ENCODE measurements around the gene PPM1B.
"Not testable (repeated sequence)": the region's sequence is repeated elsewhere in the genome, so short reads cannot be mapped to it uniquely, and the experiment has no call there.

PPM1B gene

DNA sequence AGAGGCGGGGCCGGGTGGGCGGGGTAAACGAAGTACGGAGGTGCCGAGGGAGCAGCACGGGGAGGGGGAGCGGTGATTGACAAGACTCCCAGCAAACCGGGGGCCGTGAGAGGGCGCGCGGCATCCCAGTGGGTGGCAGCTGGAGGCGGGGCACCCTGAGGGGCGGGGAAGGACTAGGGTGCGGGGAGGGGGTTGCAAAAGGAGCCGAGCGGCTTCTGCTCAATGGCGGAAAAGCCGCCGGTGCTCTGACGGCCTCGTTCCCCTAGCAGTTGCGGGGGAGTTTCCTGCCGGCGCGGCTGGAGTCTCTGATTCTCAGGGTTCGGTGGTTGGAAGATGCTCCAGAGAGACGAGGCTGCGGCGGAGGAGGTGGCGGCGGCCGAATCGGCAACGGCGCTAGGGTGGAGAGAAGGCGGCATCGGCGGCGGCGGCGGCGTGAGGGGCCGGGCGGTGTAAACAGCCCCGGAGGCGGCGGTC, at the start of gene PPM1B:
TSS of gene PPM1B (plus strand) at position 195 of the 474 bp plus-strand sequence. CDS start 32,325 bp downstream, outside the sequence.
- Histone ChIP-seq H3K27ac (ENCODE audit: low read length) (peak within 1 kb of the TSS; percentile 95), H3K36me3 (ENCODE audit: control insufficient read depth, low read depth, low read length) (no peaks in the 10 kb centered on the region), H3K9ac (ENCODE audit: low read length) (peak within 1 kb of the TSS; percentile 85), H3K27me3 (ENCODE audit: control insufficient read depth, insufficient read depth, low read length) (no peaks in the 10 kb centered on the region), H3K9me3 (ENCODE audit: control insufficient read depth, low read depth, low read length) (peaks cover 8% of the 10 kb centered on the region), H3K4me1 (ENCODE audit: control insufficient read depth, low read depth, low read length) (peaks cover 10% of the 10 kb centered on the region), H3K4me3 (ENCODE audit: low read length) (peak within 1 kb of the TSS; percentile 98)

DNA sequence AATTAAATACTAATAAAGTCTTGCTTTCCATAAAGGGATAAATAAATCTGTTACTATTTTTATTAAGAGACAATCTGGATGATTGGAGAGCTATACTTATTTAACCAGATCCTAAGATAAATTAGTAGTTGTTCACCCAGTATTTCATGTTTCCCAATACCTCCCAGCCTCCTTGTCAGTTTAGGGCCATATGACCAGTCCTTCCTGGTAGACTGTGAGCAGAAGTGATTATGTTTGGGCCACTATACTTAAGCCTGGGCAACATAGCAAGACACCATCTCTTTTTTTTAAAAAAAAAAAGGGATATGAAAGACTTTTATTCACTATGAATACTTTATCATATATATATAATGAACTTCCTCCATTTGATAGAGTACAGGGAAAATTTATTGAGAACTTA, 48.8 kb upstream of the PPM1B start:
- peaks cover 3% of the 10 kb centered on the region for H3K4me1 ChIP-seq (ENCODE audit: control insufficient read depth, low read depth, low read length)
- no peak overlapping the region for H3K4me3 ChIP-seq (ENCODE audit: low read length)
- H3K9me3 ChIP-seq (ENCODE audit: control insufficient read depth, low read depth, low read length), result no peaks in the 10 kb centered on the region
- H3K9ac ChIP-seq (ENCODE audit: low read length), result no peak overlapping the region
- no peaks in the 10 kb centered on the region for H3K36me3 ChIP-seq (ENCODE audit: control insufficient read depth, low read depth, low read length)
- no peaks in the 10 kb centered on the region for H3K27me3 ChIP-seq (ENCODE audit: control insufficient read depth, insufficient read depth, low read length)
- no peak overlapping the region for H3K27ac ChIP-seq (ENCODE audit: low read length)

DNA sequence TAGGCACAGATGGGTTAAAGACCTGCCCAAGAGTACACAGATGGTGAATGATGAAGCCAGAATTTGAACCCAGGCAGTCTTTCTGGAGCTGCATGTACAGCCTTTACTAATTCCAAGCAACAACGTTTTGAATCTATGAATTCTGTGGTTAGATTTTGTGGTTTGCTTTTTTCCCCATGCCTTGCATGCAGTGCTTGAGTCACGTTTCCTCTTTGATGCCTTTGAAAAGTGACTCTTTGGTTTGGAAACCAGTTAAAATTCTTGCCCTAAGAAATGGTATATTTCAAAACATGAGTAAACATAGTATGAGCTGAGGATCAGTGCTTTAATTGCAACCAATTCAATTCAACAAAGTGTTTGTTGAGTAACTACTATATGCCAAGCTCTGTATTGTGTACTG, 48.2 kb upstream of the PPM1B start:
- Histone ChIP-seq H3K4me3 (ENCODE audit: low read length) (no peak overlapping the region), H3K9ac (ENCODE audit: low read length) (no peak overlapping the region), H3K9me3 (ENCODE audit: control insufficient read depth, low read depth, low read length) (no peaks in the 10 kb centered on the region), H3K4me1 (ENCODE audit: control insufficient read depth, low read depth, low read length) (peaks cover 5% of the 10 kb centered on the region), H3K36me3 (ENCODE audit: control insufficient read depth, low read depth, low read length) (no peaks in the 10 kb centered on the region), H3K27me3 (ENCODE audit: control insufficient read depth, insufficient read depth, low read length) (no peaks in the 10 kb centered on the region), H3K27ac (ENCODE audit: low read length) (no peak overlapping the region)

DNA sequence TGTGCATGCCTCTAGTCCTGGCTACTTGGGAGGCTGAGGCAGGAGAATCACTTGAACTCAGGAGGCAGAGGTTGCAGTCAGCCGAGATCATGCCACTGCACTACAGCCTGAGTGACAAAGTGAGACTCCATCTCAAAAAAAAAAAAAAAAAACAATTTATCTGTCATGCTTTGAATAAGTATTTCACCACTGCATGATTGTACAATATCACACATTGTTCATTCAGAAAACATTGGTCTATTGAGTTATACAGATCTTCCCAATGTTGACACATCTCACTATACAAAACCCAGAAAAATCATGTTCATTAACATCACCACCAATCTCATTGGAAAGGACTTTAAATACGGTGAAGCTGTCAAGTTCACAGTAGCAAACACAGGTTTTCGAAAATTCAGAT, 46.8 kb upstream of the PPM1B start:
- H3K9ac ChIP-seq (ENCODE audit: low read length), result no peak overlapping the region
- no peak overlapping the region for H3K4me3 ChIP-seq (ENCODE audit: low read length)
- H3K4me1 ChIP-seq (ENCODE audit: control insufficient read depth, low read depth, low read length), result peaks cover 5% of the 10 kb centered on the region
- no peak overlapping the region for H3K27ac ChIP-seq (ENCODE audit: low read length)
- no peaks in the 10 kb centered on the region for H3K27me3 ChIP-seq (ENCODE audit: control insufficient read depth, insufficient read depth, low read length)
- H3K9me3 ChIP-seq (ENCODE audit: control insufficient read depth, low read depth, low read length), result no peaks in the 10 kb centered on the region
- no peaks in the 10 kb centered on the region for H3K36me3 ChIP-seq (ENCODE audit: control insufficient read depth, low read depth, low read length)

DNA sequence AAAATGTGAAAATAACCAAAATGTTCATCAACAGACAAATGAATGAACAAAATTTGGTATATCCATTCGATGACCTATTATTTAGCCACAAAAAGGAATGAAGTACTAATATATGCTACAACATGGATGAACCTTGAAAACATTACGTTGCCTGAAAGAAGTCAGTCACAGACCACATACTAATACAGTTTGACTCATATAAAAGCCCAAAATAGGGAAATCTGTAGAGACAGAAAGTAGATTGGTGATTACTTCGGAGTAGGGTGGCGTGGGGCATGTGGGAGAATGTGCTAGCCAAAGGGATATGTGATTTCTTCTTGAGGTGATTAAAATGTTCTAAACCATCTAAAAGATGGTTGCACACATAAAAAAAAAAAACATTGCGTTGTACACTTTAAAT, 44.2 kb upstream of the PPM1B start:
- Histone ChIP-seq H3K27me3 (ENCODE audit: control insufficient read depth, insufficient read depth, low read length) (no peaks in the 10 kb centered on the region), H3K4me3 (ENCODE audit: low read length) (no peak overlapping the region)

DNA sequence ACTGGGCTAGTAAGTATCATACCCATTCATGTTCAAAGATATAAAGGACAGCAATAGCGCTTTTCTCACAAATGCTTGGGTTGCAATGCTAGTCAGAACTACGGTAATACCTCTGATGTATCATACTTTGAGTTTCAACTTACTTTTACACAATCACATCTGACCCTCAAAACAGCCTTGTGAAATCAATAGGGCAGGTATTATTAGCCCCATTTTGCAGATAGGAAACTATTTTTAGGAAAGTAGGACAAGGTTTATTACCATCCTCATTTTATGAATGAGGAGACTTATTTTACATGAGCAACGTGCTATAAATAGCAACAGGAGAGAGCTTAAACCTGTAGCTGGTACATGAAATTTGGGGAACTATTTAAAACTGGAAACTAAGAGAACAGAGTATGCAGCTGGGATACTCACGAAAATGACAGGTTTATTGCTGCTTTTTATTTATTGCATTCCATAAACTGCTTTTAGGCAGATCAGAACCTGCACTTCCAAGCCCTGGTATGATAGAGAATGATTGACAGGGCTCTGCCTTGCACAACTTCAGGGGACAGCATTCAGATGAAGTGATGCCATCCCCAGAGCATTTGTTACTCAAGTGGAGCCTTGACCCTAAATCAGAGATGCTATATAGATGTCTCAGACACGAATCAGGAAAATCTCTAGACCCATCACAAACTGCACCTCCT, 42.4 kb upstream of the PPM1B start:
- no peak overlapping the region for H3K9ac ChIP-seq (ENCODE audit: low read length)
- H3K36me3 ChIP-seq (ENCODE audit: control insufficient read depth, low read depth, low read length), result no peaks in the 10 kb centered on the region
- no peaks in the 10 kb centered on the region for H3K9me3 ChIP-seq (ENCODE audit: control insufficient read depth, low read depth, low read length)
- peaks cover 19% of the 10 kb centered on the region for H3K4me1 ChIP-seq (ENCODE audit: control insufficient read depth, low read depth, low read length)
- no peak overlapping the region for H3K27ac ChIP-seq (ENCODE audit: low read length)
- no peaks in the 10 kb centered on the region for H3K27me3 ChIP-seq (ENCODE audit: control insufficient read depth, insufficient read depth, low read length)
- H3K4me3 ChIP-seq (ENCODE audit: low read length), result no peak overlapping the region

More for the DNA sequence above, 44.2 kb upstream of the PPM1B start:
- H3K36me3 ChIP-seq (ENCODE audit: control insufficient read depth, low read depth, low read length), result no peaks in the 10 kb centered on the region
- peaks cover 6% of the 10 kb centered on the region for H3K4me1 ChIP-seq (ENCODE audit: control insufficient read depth, low read depth, low read length)
- H3K27ac ChIP-seq (ENCODE audit: low read length), result no peak overlapping the region
- H3K9me3 ChIP-seq (ENCODE audit: control insufficient read depth, low read depth, low read length), result no peaks in the 10 kb centered on the region
- no peak overlapping the region for H3K9ac ChIP-seq (ENCODE audit: low read length)

DNA sequence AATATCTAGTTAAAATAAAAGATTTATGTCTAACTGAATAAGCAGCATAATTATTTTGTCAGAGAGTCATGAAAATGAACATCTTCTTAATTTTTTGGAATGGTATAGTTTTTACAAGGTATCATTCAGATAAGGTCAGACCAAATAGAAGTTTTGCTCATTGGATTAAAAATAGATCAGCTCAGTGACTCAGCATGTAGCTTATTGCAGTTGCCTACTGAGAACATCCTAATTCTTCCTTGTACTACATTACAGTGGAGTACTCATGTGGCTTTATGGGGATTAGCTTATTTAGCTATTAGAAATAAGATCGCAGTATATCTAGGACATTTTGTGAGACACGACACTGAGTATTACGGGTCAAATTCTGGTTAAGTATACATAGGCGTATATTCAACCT, 38.2 kb upstream of the PPM1B start:
- Histone ChIP-seq H3K9me3 (ENCODE audit: control insufficient read depth, low read depth, low read length) (no peaks in the 10 kb centered on the region), H3K36me3 (ENCODE audit: control insufficient read depth, low read depth, low read length) (no peaks in the 10 kb centered on the region), H3K9ac (ENCODE audit: low read length) (no peak overlapping the region), H3K4me3 (ENCODE audit: low read length) (no peak overlapping the region), H3K27me3 (ENCODE audit: control insufficient read depth, insufficient read depth, low read length) (no peaks in the 10 kb centered on the region), H3K4me1 (ENCODE audit: control insufficient read depth, low read depth, low read length) (peaks cover 22% of the 10 kb centered on the region), H3K27ac (ENCODE audit: low read length) (no peak overlapping the region)

DNA sequence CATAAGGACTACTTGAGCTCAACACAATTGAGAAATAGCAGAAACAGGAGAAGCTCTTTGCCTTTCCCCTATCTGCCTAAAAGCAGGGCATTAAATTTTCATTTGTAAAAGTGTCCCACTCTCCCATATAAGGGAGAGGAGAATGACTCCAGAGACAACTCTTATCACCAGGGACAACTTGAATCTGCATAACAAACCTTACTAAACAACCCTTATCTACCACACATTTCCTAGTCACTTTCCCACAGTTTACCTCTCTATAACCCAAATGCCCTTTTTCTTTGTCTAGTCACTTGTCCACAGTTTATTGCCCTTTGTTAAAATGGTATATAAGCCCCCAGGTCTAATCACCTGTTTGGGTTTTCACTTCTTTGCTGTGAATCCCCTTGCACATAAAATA, 37.5 kb upstream of the PPM1B start:
- H3K27ac ChIP-seq (ENCODE audit: low read length), result peak overlapping the region; percentile 7

DNA sequence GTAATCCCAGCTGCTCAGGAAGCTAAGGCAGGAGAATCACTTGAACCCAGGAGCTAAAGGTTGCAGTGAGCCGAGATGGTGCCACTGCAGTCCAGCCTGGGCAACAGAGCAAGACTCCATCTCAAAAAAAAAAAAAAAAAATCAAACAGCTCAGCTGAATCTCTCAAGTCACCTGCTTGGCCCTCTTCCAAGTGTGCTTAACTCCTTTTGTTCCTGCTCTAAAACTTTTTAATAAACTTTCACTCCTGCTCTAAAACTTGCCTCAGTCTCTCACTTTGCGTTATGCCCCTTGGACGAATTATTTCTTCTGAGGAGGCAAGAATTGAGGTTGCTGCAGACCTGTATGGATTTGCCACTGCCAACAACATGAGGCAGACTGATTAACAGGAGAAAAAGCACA, 35.1 kb upstream of the PPM1B start:
- not testable (repeated sequence) for H3K27me3 ChIP-seq (ENCODE audit: control insufficient read depth, insufficient read depth, low read length); H3K9me3 ChIP-seq (ENCODE audit: control insufficient read depth, low read depth, low read length); H3K9ac ChIP-seq (ENCODE audit: low read length); H3K36me3 ChIP-seq (ENCODE audit: control insufficient read depth, low read depth, low read length); H3K4me3 ChIP-seq (ENCODE audit: low read length)
- peak overlapping the region; percentile 42 for H3K27ac ChIP-seq (ENCODE audit: low read length)
- H3K4me1 ChIP-seq (ENCODE audit: control insufficient read depth, low read depth, low read length), result peaks cover 53% of the 10 kb centered on the region

More for the DNA sequence above, 37.5 kb upstream of the PPM1B start:
- Histone ChIP-seq H3K27me3 (ENCODE audit: control insufficient read depth, insufficient read depth, low read length) (no peaks in the 10 kb centered on the region), H3K9ac (ENCODE audit: low read length) (no peak overlapping the region), H3K36me3 (ENCODE audit: control insufficient read depth, low read depth, low read length) (no peaks in the 10 kb centered on the region), H3K4me1 (ENCODE audit: control insufficient read depth, low read depth, low read length) (peaks cover 29% of the 10 kb centered on the region), H3K9me3 (ENCODE audit: control insufficient read depth, low read depth, low read length) (no peaks in the 10 kb centered on the region), H3K4me3 (ENCODE audit: low read length) (no peak overlapping the region)

DNA sequence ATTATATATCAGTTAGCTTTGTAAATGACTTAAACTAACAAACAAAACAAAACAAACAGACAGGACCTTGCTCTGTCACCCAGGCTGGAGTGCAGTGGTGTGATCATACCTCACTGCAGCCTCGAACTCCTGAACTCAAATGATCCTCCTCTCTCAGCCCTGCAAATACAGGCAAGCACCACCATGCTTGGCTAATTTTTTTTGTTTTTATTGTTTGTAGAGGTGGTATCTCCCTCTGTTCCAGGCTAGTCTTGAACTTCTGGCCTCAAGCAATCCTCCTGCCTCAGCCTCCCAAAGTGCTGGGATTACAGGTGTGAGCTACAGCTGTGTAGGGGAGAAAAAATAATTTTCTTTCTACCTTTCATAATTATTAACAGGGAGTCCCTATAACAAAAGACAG, 33.8 kb upstream of the PPM1B start:
- peaks cover 53% of the 10 kb centered on the region for H3K4me1 ChIP-seq (ENCODE audit: control insufficient read depth, low read depth, low read length)
- peak overlapping the region; percentile 42 for H3K4me3 ChIP-seq (ENCODE audit: low read length)
- H3K36me3 ChIP-seq (ENCODE audit: control insufficient read depth, low read depth, low read length), result no peaks in the 10 kb centered on the region
- peak overlapping the region; percentile 99 for H3K27ac ChIP-seq (ENCODE audit: low read length)
- no peaks in the 10 kb centered on the region for H3K9me3 ChIP-seq (ENCODE audit: control insufficient read depth, low read depth, low read length)
- H3K9ac ChIP-seq (ENCODE audit: low read length), result peak overlapping the region; percentile 71
- H3K27me3 ChIP-seq (ENCODE audit: control insufficient read depth, insufficient read depth, low read length), result no peaks in the 10 kb centered on the region

DNA sequence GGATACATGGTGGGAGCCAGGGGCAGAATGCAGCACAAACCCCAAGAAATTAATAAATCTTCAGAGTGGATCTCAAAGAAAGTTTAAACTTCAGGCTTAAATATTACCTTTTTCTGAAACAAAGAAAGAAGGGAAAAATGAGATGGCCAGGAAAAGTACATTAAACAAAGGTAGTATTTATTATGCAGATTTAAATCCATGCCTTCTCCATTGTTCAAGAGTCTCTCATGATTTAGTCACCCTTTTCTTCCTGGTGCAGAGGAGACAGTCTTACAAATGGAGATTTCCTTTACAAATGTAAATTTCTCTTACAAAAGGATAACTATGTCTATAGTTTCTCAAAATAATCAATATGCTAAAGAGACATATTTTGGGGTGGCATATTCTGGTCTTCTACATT, 33.4 kb upstream of the PPM1B start:
- Histone ChIP-seq H3K27me3 (ENCODE audit: control insufficient read depth, insufficient read depth, low read length) (no peaks in the 10 kb centered on the region), H3K9me3 (ENCODE audit: control insufficient read depth, low read depth, low read length) (no peaks in the 10 kb centered on the region), H3K27ac (ENCODE audit: low read length) (peak overlapping the region; percentile 99), H3K9ac (ENCODE audit: low read length) (peak overlapping the region; percentile 71), H3K4me3 (ENCODE audit: low read length) (peak overlapping the region; percentile 42), H3K4me1 (ENCODE audit: control insufficient read depth, low read depth, low read length) (peaks cover 50% of the 10 kb centered on the region), H3K36me3 (ENCODE audit: control insufficient read depth, low read depth, low read length) (no peaks in the 10 kb centered on the region)

DNA sequence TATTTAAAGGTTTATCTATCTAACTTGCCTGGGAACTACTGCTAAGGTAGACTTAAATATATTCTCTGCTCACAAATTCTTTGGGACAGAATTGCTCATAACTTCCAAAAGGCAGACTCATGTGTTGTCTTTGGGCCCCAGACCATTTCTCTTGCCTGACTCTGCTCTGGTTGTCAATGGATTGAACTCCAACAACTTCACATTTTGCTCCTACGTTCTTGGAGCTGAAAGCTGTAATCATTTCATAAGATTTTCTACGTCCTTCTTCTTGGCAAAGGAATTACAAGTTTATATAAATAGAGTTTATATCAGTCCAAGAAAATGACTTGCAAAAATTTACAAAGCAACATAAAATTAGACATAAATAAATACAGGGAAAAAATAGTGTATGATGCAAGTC, 32.9 kb upstream of the PPM1B start:
- Histone ChIP-seq H3K27ac (ENCODE audit: low read length) (peak overlapping the region; percentile 99), H3K36me3 (ENCODE audit: control insufficient read depth, low read depth, low read length) (no peaks in the 10 kb centered on the region), H3K9me3 (ENCODE audit: control insufficient read depth, low read depth, low read length) (no peaks in the 10 kb centered on the region), H3K27me3 (ENCODE audit: control insufficient read depth, insufficient read depth, low read length) (no peaks in the 10 kb centered on the region), H3K9ac (ENCODE audit: low read length) (peak overlapping the region; percentile 71), H3K4me3 (ENCODE audit: low read length) (peak overlapping the region; percentile 42), H3K4me1 (ENCODE audit: control insufficient read depth, low read depth, low read length) (peaks cover 46% of the 10 kb centered on the region)

All from iPS-18a (cell line).